PC-3 (cell line): ENCODE results near the gene QARS1. TPM values are rescaled to one million over a fixed set of nuclear protein-coding genes. Genes with fewer than 3 reads are reported as not detected.

Experiments
- ATAC-seq: fragments of 200-7000 bp; cut with Tn5 transposase; 2 replicates; pipeline ENCODE4 v1.9.1; 2020; ENCODE audit warnings: mild to moderate bottlenecking, moderate library complexity
- BruUV-seq: library from RNA; stranded (reverse); fragments of 400-500 nt; replicated peaks from 2 replicates; lab custom pipeline; 2021; lab: Mats Ljungman, UMichigan
- CTCF ChIA-PET: fragments of 300-600 bp; sonication (Branson Sonifier 250); formaldehyde crosslinking; loops from one replicate; lab custom pipeline; 2022; ENCODE audit warnings: antibody characterized with exemption; lab: Charles Lee
- POLR2A ChIA-PET: fragments of 300-600 bp; sonication (Branson Sonifier 250); formaldehyde crosslinking; loops from one replicate; lab custom pipeline; 2022; ENCODE audit warnings: antibody characterized with exemption; ENCODE audit not compliant: unreplicated experiment; lab: Charles Lee
- DNase-seq: peaks from one replicate; pipeline ENCODE4 v3.0.0-alpha.2; 2015
- H2AFZ ChIP-seq: fragments of 300-600 bp; sonication (generic); 2 replicates; pipeline ENCODE4 v1.6.0; 2016; ENCODE audit warnings: antibody characterized with exemption, low read length
- H3F3A ChIP-seq: fragments of 300-600 bp; sonication (generic); one replicate; pipeline ENCODE4 v1.6.0; 2017; ENCODE audit warnings: antibody characterized with exemption, low read length, control low read depth, mild to moderate bottlenecking; ENCODE audit not compliant: unreplicated experiment
- H3K27ac ChIP-seq: fragments of 300-600 bp; sonication (generic); 2 replicates; pipeline ENCODE4 v1.5.1; 2016; ENCODE audit warnings: mild to moderate bottlenecking, low read length
- H3K27me3 ChIP-seq: fragments of 300-600 bp; sonication (generic); 2 replicates; pipeline ENCODE4 v1.6.1; 2016; ENCODE audit warnings: low read length, mixed read lengths
- H3K36me3 ChIP-seq: fragments of 300-600 bp; sonication (generic); 2 replicates; pipeline ENCODE4 v1.6.1; 2016; ENCODE audit warnings: low read depth, mixed run types, low read length, mixed read lengths
- H3K4me1 ChIP-seq: fragments of 300-600 bp; sonication (generic); 2 replicates; pipeline ENCODE4 v1.5.1; 2016; ENCODE audit warnings: low read length; ENCODE audit not compliant: insufficient read depth
- H3K4me2 ChIP-seq: fragments of 300-600 bp; sonication (generic); 2 replicates; pipeline ENCODE4 v1.6.0; 2016; ENCODE audit warnings: low read length
- H3K4me3 ChIP-seq: fragments of 300-600 bp; sonication (generic); 2 replicates; pipeline ENCODE4 v1.5.1; 2016; ENCODE audit warnings: mild to moderate bottlenecking, low read length, mixed read lengths
- H3K79me2 ChIP-seq: fragments of 300-600 bp; sonication (generic); 2 replicates; pipeline ENCODE4 v1.6.1; 2017; ENCODE audit warnings: low read length, mixed read lengths
- H3K9ac ChIP-seq: fragments of 300-600 bp; sonication (generic); 2 replicates; pipeline ENCODE4 v1.6.0; 2016; ENCODE audit warnings: mild to moderate bottlenecking, low read length
- H3K9me2 ChIP-seq: fragments of 300-600 bp; sonication (generic); replicated peaks from 2 replicates; pipeline ENCODE4 v1.6.1; 2016; ENCODE audit warnings: mixed run types, low read length, mixed read lengths
- H3K9me3 ChIP-seq: fragments of 300-600 bp; sonication (generic); 2 replicates; pipeline ENCODE4 v1.6.1; 2016; ENCODE audit warnings: low read length, mixed read lengths
- H4K20me1 ChIP-seq: fragments of 300-600 bp; sonication (generic); 2 replicates; pipeline ENCODE4 v1.6.1; 2016; ENCODE audit warnings: low read length, mixed read lengths
- EZH2 ChIP-seq: fragments of 300-600 bp; sonication (generic); IDR thresholded peaks from one replicate; pipeline ENCODE4 v1.6.1; 2017; ENCODE audit warnings: antibody characterized with exemption, mild to moderate bottlenecking, low read length; ENCODE audit not compliant: unreplicated experiment
- EZH2phosphoT487 ChIP-seq: fragments of 300-600 bp; sonication (generic); IDR thresholded peaks from 2 replicates; pipeline ENCODE4 v1.6.1; 2018; ENCODE audit warnings: mild to moderate bottlenecking, antibody characterized with exemption, low read length, borderline replicate concordance
- intact Hi-C: fragments of 100-400 bp; cut with micrococcal nuclease; formaldehyde crosslinking; loops from 2 replicates; pipeline ENCODE4 v1.9.0; 2023
- total RNA-seq: library from RNA; depleted of rRNA; stranded (reverse); fragments of >200 nt; gene quantifications from 2 replicates; pipeline ENCODE4 v1.2.3, GENCODE V29; 2014
- TF ChIP-seq, protein P1 (sequence below): fragments of 300-600 bp; sonication (generic); conservative IDR thresholded peaks from 2 replicates; pipeline ENCODE4 v1.5.1; 2017; ENCODE audit warnings: antibody characterized with exemption, low read depth, mild to moderate bottlenecking, low read length

The QARS1 gene
- total RNA-seq, 1 experiment from 2014 or later = 316 TPM

DNA sequence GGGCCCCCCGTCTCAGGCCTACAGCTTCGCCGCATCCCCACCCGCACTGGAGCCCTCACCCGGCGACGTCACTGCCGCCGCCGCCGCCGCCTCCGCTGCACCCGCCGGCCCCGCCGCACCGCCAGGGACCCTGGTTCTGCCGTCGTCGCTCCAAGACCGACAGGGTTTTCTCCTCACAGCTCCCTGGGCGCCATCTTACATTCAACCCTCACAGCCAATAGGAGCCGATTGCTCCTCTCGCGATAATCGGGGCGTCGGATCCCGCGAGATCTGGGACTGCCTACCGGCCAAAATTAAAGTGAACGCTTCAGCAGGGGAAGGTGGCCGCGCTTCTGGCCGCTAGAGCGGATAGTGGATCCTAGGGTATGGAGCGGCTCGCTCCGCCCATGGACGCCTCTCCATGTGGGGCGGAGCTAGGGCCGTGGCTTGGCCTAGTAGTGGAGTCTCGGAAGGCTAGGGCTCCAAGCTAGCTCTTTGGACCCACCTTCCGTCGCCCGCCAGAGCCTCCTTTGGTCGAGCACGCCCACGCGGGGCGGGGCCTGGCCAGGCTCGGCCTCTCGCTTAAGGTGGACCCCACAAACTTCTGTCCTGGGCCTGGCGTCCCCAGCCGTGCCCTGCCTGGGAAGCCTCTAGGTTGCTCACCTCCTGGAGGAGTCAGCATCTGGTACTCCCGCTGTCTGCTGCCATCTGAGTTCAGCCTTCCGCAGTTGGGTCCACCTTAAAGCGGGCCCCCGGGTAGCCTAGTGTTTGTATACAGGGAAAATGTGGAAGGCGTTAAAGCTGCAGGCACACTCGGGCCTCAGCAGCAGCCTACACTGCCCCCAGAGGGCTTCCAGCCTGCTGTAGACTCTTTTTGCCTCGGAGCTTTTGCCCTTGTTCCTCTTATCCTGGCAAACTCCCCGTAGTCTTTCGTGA is 10.4 kb downstream of the QARS1 start, which contains the start of gene QRICH1:
Gene QRICH1 (minus strand): TSS at position 219 of the 915 bp plus-strand sequence. CDS start 17,054 bp downstream, outside the sequence.
- no peak for TF ChIP-seq EZH2phosphoT487
- TF ChIP-seq EZH2 = no peak
- TF ChIP-seq, protein P1, sequence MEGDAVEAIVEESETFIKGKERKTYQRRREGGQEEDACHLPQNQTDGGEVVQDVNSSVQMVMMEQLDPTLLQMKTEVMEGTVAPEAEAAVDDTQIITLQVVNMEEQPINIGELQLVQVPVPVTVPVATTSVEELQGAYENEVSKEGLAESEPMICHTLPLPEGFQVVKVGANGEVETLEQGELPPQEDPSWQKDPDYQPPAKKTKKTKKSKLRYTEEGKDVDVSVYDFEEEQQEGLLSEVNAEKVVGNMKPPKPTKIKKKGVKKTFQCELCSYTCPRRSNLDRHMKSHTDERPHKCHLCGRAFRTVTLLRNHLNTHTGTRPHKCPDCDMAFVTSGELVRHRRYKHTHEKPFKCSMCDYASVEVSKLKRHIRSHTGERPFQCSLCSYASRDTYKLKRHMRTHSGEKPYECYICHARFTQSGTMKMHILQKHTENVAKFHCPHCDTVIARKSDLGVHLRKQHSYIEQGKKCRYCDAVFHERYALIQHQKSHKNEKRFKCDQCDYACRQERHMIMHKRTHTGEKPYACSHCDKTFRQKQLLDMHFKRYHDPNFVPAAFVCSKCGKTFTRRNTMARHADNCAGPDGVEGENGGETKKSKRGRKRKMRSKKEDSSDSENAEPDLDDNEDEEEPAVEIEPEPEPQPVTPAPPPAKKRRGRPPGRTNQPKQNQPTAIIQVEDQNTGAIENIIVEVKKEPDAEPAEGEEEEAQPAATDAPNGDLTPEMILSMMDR = peak; percentile 62
- H3K27me3 ChIP-seq = no peaks in the 10 kb centered on the region
- peak within 1 kb of the TSS; percentile 80 for H3K27ac ChIP-seq
- H3K4me1 ChIP-seq = peaks cover 13% of the 10 kb centered on the region
- ChIA-PET POLR2A (interaction anchor here (0.5 to 1.4 kb wide), 11 partner anchors 10 to 1431 kb away, joined by 3 to 18 read pairs (median 3); partner anchors contain the start of genes LAMB2, USP19 and WDR6), CTCF (interaction anchor here (0.6 to 1.4 kb wide), 12 partner anchors 12 to 1013 kb away, joined by 3 to 15 read pairs (median 4); partner anchors contain the start of genes KLHDC8B, LAMB2 and NDUFAF3)
- H3K4me2 ChIP-seq = peak within 1 kb of the TSS; percentile 90
- H4K20me1 ChIP-seq = peaks cover 28% of the 10 kb centered on the region
- no peaks in the 10 kb centered on the region for H3F3A ChIP-seq
- H3K36me3 ChIP-seq = peaks cover 27% of the 10 kb centered on the region
- H3K4me3 ChIP-seq = peak within 1 kb of the TSS; percentile 90
- DNase-seq (peak; percentile 99), ATAC-seq (peak; percentile 84)
- intact Hi-C loops = loop anchor here (1.0 to 5.0 kb wide), 5 partner anchors 10 to 318 kb away; partner anchors contain the start of genes KLHDC8B, LAMB2, NDUFAF3 and QARS1
- no peaks in the 10 kb centered on the region for H3K9me3 ChIP-seq
- no peaks in the 10 kb centered on the region for H3K9me2 ChIP-seq
- TSS peak; percentile 10 for BruUV-seq
- peak within 1 kb of the TSS; percentile 77 for H2AFZ ChIP-seq
- H3K9ac ChIP-seq = peak within 1 kb of the TSS; percentile 87
- H3K79me2 ChIP-seq = peaks cover 43% of the 10 kb centered on the region

DNA sequence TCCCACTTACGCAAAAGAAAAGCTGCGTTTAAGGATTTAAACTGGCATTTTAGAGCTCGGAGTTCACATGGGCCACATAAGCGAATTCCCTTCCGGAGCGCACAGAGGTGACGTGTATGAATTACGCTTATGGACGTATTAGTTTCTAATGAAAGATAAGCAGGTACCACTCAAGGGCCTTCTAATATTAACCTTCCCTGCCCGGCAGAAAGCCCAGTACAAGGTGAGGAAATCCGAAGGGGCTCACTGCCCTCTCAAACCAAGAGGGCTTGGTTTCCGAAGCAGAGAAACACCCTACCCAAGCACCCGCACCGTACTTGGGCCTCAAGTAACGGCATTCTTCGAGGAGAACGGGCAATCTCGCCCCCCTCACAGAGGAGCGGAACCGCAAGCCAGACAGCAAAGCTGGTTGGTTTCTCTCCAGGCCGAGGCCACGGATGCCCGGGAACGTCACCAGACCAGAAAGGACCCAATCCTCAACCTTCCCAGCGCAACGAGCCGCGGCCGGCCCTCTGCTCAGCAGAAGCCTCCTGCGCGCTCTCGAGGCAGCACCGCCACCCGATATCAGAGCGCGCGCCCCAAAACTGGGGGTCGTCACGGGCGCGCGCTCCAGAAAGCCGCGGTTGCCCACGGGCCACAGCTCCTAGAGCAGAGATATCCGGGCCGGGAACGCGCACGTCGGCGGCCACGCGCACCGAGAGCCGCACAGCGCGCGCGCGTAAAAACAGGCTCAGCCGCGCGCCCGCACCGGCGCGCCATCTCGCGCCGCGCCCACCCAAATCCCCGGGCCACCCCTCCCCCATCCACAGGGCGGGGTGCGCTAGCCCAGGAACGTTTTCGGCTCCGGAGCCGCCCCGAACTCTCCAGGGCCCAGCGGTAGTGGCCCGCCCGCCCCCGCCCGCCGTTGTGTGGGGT is 11.4 kb downstream of the QARS1 start:
- H3K79me2 ChIP-seq = peaks cover 52% of the 10 kb centered on the region
- H4K20me1 ChIP-seq = peaks cover 30% of the 10 kb centered on the region
- peak overlapping the region; percentile 80 for H3K27ac ChIP-seq
- DNase-seq (peak; percentile 71), ATAC-seq (peak; percentile 12)
- peaks cover 13% of the 10 kb centered on the region for H3K4me1 ChIP-seq
- H3K4me3 ChIP-seq = peak overlapping the region; percentile 90
- H3F3A ChIP-seq = no peaks in the 10 kb centered on the region
- peak overlapping the region; percentile 77 for H2AFZ ChIP-seq
- POLR2A ChIA-PET = interaction anchor here (0.5 to 1.4 kb wide), 11 partner anchors 28 to 1430 kb away, joined by 3 to 18 read pairs (median 4); partner anchors contain the start of genes USP19 and WDR6
- CTCF ChIA-PET = interaction anchor here (0.5 to 1.4 kb wide), 9 partner anchors 12 to 500 kb away, joined by 3 to 15 read pairs (median 6); partner anchors contain the start of genes LAMB2 and NDUFAF3
- H3K36me3 ChIP-seq = peaks cover 26% of the 10 kb centered on the region
- peak overlapping the region; percentile 87 for H3K9ac ChIP-seq
- H3K9me3 ChIP-seq = no peaks in the 10 kb centered on the region
- no peaks in the 10 kb centered on the region for H3K9me2 ChIP-seq
- TF ChIP-seq EZH2phosphoT487 = no peak
- no peak for TF ChIP-seq EZH2
- TF ChIP-seq, protein P1 = no peak
- peak overlapping the region; percentile 90 for H3K4me2 ChIP-seq
- TSS peak; percentile 96 for BruUV-seq
- H3K27me3 ChIP-seq = no peaks in the 10 kb centered on the region
- intact Hi-C loops = loop anchor here (1.0 to 5.0 kb wide), 2 partner anchors 71 to 319 kb away; partner anchors contain the start of genes NDUFAF3 and TCTA
